ENCODE measurements around the gene FAS. TPM values are rescaled to one million over a fixed set of nuclear protein-coding genes. Genes with fewer than 3 reads are reported as not detected.
A peak's percentile ranks its signal among the peaks of the same experiment; 100 is the strongest.

The FAS gene
- total and polyA plus RNA-seq, 2 experiments from 2014 or later, result 0.77 to 1.2 TPM

DNA sequence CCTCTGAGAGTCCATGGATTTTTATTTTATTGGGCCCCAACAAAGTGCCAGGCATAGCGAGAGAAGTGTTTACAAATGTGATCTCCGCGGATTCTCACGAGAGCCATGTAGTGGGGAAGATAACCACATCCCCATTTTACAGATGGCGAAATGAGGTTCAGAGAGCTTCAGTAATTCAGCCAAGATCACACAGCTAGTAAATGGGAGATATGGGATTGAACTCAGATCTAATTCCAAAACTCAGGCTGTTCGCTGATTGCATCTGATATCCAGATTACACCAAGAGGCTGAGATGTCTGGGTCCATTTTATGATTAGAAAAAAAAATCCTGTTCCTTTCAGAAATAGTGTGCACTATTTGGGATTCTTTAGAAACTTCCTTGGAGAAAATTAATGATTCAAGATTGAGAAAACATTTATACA is 1.3 kb downstream of the FAS start:
- no peaks in the 10 kb centered on the region for H3K36me3 ChIP-seq
- H3K4me1 ChIP-seq (ENCODE audit: low read depth), result no peaks in the 10 kb centered on the region
- H3K4me3 ChIP-seq, result peak overlapping the region; percentile 53
- H3K27ac ChIP-seq, result no peak overlapping the region
- peaks cover 31% of the 10 kb centered on the region for H3K27me3 ChIP-seq
- no peak for DNase-seq (ENCODE audit: low read depth in 1 of 2, low spot score in 1 of 2)
- H3K9me3 ChIP-seq (ENCODE audit: low read depth), result no peaks in the 10 kb centered on the region
- no peak for TF ChIP-seq CTCF (IDR thresholded peaks at IDR 0.05; ENCODE audit: low read depth, low read length)

DNA sequence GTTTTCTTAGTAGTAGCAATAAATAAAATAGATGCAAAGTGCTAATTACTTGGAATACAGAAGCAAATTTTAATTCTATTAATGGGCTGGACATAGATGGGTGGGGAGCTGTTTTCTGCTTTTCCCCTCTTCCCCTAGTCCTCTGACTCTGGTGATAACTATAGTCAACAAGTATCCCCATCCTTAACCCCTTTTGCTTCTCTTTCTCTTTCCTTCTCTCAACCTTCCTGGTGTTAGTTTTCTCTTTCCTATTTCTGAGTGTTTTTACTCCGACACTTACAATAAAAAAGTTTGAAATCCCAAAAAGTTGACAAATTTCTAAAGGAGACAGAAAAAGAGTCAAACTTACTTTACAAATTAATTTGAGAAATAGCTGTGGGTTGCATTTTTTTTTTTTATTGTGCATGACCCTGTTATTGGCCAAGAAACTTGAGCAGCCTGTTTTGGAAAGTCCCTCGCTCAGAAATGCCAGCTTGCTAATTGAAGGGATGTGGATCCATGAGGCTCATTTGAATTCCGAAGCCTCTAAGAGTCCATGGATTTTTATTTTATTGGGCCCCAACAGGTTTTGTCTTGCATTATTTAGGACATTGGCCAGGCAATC is 2.4 kb downstream of the FAS start:
- no peaks in the 10 kb centered on the region for H3K4me1 ChIP-seq (ENCODE audit: low read depth)
- no peaks in the 10 kb centered on the region for H3K9me3 ChIP-seq (ENCODE audit: low read depth)
- no peak overlapping the region for H3K4me3 ChIP-seq
- no peak for TF ChIP-seq CTCF (IDR thresholded peaks at IDR 0.05; ENCODE audit: low read depth, low read length)
- H3K36me3 ChIP-seq, result no peaks in the 10 kb centered on the region
- peaks cover 31% of the 10 kb centered on the region for H3K27me3 ChIP-seq
- DNase-seq (ENCODE audit: low read depth in 1 of 2, low spot score in 1 of 2), result peak in 1 of 2 donors; percentile 44
- H3K27ac ChIP-seq, result no peak overlapping the region

DNA sequence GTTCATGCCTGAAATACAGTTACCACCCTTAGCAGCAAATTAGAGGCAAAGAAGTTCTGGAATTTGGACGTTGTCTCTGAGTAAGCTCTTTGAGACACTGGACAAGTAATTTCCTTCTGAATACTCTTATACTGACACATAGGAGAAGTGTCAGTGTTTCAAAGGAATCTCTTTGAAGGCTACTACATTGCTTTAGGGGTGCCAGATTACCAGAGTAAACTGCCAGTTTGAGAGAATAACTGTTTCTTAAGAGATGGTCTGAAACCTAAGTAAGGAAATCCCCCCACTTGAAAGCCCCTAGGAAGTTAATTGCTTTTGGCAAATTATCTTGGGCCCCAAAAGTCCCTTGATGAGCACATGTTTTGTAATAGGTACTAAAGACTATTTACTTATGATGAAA is 3.4 kb downstream of the FAS start:
- peaks cover 25% of the 10 kb centered on the region for H3K27me3 ChIP-seq
- no peaks in the 10 kb centered on the region for H3K9me3 ChIP-seq (ENCODE audit: low read depth)
- TF ChIP-seq CTCF (IDR thresholded peaks at IDR 0.05; ENCODE audit: low read depth, low read length), result no peak
- no peaks in the 10 kb centered on the region for H3K36me3 ChIP-seq
- no peaks in the 10 kb centered on the region for H3K4me1 ChIP-seq (ENCODE audit: low read depth)
- no peak overlapping the region for H3K4me3 ChIP-seq
- peak in 1 of 2 donors; percentile 45 for DNase-seq (ENCODE audit: low read depth in 1 of 2, low spot score in 1 of 2)
- no peak overlapping the region for H3K27ac ChIP-seq

GRCh38 chr10:88995156-88995876 is 4.7 kb downstream of the FAS start:
- peaks cover 12% of the 10 kb centered on the region for H3K27me3 ChIP-seq
- TF ChIP-seq CTCF (IDR thresholded peaks at IDR 0.05; ENCODE audit: low read depth, low read length), result no peak
- H3K36me3 ChIP-seq, result no peaks in the 10 kb centered on the region
- no peaks in the 10 kb centered on the region for H3K9me3 ChIP-seq (ENCODE audit: low read depth)
- no peak overlapping the region for H3K27ac ChIP-seq
- H3K4me1 ChIP-seq (ENCODE audit: low read depth), result no peaks in the 10 kb centered on the region
- H3K4me3 ChIP-seq, result no peak overlapping the region
- no peak for DNase-seq (ENCODE audit: low read depth in 1 of 2, low spot score in 1 of 2)

DNA sequence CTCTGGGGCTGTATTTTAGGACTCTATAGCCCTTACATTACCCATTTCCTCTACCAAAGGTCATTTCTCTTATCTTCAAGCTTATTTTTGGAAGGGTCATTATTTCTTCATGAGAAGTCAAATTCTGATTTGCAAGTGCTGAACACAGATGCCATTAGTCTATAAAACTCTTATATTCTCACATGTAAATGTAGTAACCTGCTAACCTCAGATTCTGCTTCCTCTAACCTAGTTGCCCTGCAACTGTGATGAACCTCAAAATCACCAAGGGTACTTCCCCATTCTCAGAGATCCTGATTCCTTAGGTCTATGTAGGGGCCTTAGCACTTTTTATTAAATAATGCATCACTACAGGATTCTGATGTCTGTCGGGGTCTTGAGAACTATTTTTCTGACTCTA is 6.3 kb downstream of the FAS start:
- no peak for DNase-seq (ENCODE audit: low read depth in 1 of 2, low spot score in 1 of 2)
- H3K27ac ChIP-seq, result no peak overlapping the region
- H3K27me3 ChIP-seq, result no peaks in the 10 kb centered on the region
- no peaks in the 10 kb centered on the region for H3K4me1 ChIP-seq (ENCODE audit: low read depth)
- H3K36me3 ChIP-seq, result no peaks in the 10 kb centered on the region
- no peak overlapping the region for H3K4me3 ChIP-seq
- TF ChIP-seq CTCF (IDR thresholded peaks at IDR 0.05; ENCODE audit: low read depth, low read length), result no peak
- no peaks in the 10 kb centered on the region for H3K9me3 ChIP-seq (ENCODE audit: low read depth)
